Liver (tissue), 3 donors: ENCODE data around the gene CASTOR1.

Experiments used
- ATF3 ChIP-seq: IDR thresholded peaks from 2 replicates; pipeline ENCODE4 v1.6.1; 2016; ENCODE audit warnings: antibody characterized with exemption
- CTCF ChIP-seq: fragments of 150-350 bp; IDR thresholded peaks from 2 replicates; pipeline ENCODE4 v1.5.1; 2017; ENCODE audit warnings: improper control_type of control experiment, low read depth, low read length; ENCODE audit not compliant: missing input control
- GABPA ChIP-seq, 2 donors: IDR thresholded peaks in 1 of 2; conservative IDR thresholded peaks in 1 of 2; 2 replicates each; pipeline ENCODE4 v1.6.1; 2016; ENCODE audit warnings: antibody characterized with exemption in 2 of 2, mild to moderate bottlenecking in 1 of 2, moderate library complexity in 1 of 2
- HNF4G ChIP-seq: IDR thresholded peaks from 2 replicates; pipeline ENCODE4 v1.6.1; 2016; ENCODE audit warnings: antibody characterized with exemption
- MAX ChIP-seq: IDR thresholded peaks from 2 replicates; pipeline ENCODE4 v1.6.1; 2016; ENCODE audit warnings: antibody characterized with exemption
- NR2F2 ChIP-seq: IDR thresholded peaks from 2 replicates; pipeline ENCODE4 v1.6.1; 2016; ENCODE audit warnings: antibody characterized with exemption
- RXRA ChIP-seq, 2 donors: IDR thresholded peaks; 2 replicates each; pipeline ENCODE4 v1.6.1; 2017 to 2018; ENCODE audit warnings: antibody characterized with exemption in 2 of 2, mild to moderate bottlenecking in 1 of 2
- SP1 ChIP-seq: IDR thresholded peaks from 2 replicates; pipeline ENCODE4 v1.6.1; 2018; ENCODE audit warnings: antibody characterized with exemption, mild to moderate bottlenecking
- YY1 ChIP-seq: IDR thresholded peaks from 2 replicates; pipeline ENCODE4 v1.6.1; 2016; ENCODE audit warnings: antibody characterized with exemption, mild to moderate bottlenecking
- donor health status: healthy.
- donor health status: healthy.

- TF ChIP-seq CTCF: no peak
- TF ChIP-seq MAX: no peak
- TF ChIP-seq NR2F2: no peak
- TF ChIP-seq ATF3: no peak
- no peak for TF ChIP-seq YY1
- no peak for TF ChIP-seq RXRA (IDR thresholded peaks at IDR 0.05)
- no peak for TF ChIP-seq HNF4G
- TF ChIP-seq SP1: no peak
- no peak for TF ChIP-seq GABPA (IDR thresholded peaks at IDR 0.05 in 1 of 2, conservative IDR thresholded peaks at IDR 0.05 in 1 of 2)
Observed at GRCh38 chr22:30301995-30302809, 12.9 kb upstream of the CASTOR1 start.
